ENCODE results near the gene BRD7. TPM values are rescaled to one million over a fixed set of nuclear protein-coding genes. Genes with fewer than 3 reads are reported as not detected.

BRD7 gene
- polyA plus RNA-seq, 2 of the 4 experiments (the other 2 are of a cell fraction), result 60.4 to 94.5 TPM

DNA sequence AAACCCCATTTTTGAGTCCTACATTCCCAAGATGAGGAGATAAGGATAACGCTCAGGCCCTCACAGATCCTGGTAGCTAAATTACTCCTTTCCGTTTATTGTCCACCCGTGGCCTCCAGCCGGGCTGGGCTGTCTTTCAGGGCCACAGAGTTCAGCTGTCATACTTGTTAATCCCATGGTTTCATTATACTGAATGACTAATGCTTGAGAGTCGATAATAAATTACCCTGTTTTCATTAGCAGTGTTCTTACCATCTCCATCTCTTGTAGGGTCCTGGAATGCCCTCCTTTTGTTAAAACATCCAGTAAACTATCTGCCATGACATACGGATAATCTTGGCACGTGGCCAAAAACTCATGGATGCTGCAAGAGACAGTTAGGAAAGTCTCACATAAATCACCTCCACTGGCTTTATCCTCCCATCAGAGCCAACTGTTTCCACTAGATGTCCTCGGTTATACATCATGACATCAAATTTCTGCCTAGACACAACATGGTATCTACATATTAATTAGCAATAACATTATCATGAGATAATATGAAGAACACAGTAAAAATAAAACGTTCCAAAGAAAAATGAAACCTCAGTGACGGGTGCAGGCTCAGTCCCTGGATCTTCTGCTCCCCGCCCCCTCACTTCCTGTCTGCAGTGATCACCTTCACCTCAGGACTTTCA, 45.3 kb downstream of the BRD7 start:
- CTCF ChIA-PET, result interaction anchor here (0.7 to 1.4 kb wide), 6 partner anchors 8 to 483 kb away, joined by 3 to 5 read pairs (median 3); no protein-coding TSS in a partner anchor
- ATAC-seq (peak; percentile 67 to 73; a peak in 4 of 6 replicates), FAIRE-seq (no peak), DNase-seq (ENCODE audit: low read depth in 1 of 2, low spot score in 1 of 2) (peak in 1 of 2 experiments; percentile 69)
- Histone ChIP-seq H3K4me2 (no peak overlapping the region), H3K27ac (no peak overlapping the region), H3K4me3 (no peak overlapping the region), H3K9me3 (no peaks in the 10 kb centered on the region), H3K4me1 (no peaks in the 10 kb centered on the region)
- no peak for TF ChIP-seq GATA3 (IDR thresholded peaks at IDR 0.05; ENCODE audit: borderline replicate concordance)
- TF ChIP-seq SMC3 (IDR thresholded peaks at IDR 0.05), result peak; percentile 34; the same call in 2 of the 3 replicates
- peak; percentile 40; the same call in 2 of the 3 replicates for TF ChIP-seq CTCF (IDR thresholded peaks at IDR 0.05)
- TF ChIP-seq RAD21 (conservative IDR thresholded peaks at IDR 0.05 in 1 of 2, IDR thresholded peaks at IDR 0.05 in 1 of 2), result peak; percentile 31 to 37; a peak in 2 of 5 replicates
- 67% methylated on average over 11 of the region's 11 CpGs for WGBS (ENCODE audit: missing lambda C conversion rate)
- POLR2A ChIA-PET, result no interaction called here

DNA sequence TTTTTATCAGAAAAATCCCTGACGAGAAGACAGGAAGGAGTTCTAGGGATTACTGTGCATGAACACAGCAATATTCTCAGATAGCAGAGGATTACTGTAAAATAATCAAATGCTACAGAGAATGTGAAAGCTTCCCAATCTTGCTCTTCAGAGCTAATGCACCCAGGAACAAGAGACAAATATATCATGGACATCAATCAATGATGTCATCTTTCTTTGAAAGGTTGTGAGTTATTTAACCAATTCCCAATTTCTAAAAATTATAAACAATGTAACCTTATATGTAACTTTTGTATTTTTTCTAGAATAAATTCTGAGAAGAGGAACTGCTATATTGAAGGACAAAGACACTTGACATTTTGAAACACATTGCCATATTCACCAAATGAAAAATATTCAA, 46.5 kb downstream of the BRD7 start:
- ChIA-PET CTCF (interaction anchor here (0.7 to 1.4 kb wide), 5 partner anchors 17 to 120 kb away, joined by 3 to 5 read pairs (median 3); no protein-coding TSS in a partner anchor), POLR2A (no interaction called here)
- DNase-seq (ENCODE audit: low read depth in 1 of 2, low spot score in 1 of 2) (no peak), ATAC-seq (no peak), FAIRE-seq (no peak)
- H3K4me1 ChIP-seq, result no peaks in the 10 kb centered on the region
- no peaks in the 10 kb centered on the region for H3K9me3 ChIP-seq
- no peak overlapping the region for H3K27ac ChIP-seq
- WGBS (ENCODE audit: missing lambda C conversion rate), result 95% methylated on average over 1 of the region's 1 CpG
- H3K4me2 ChIP-seq, result no peak overlapping the region
- no peak overlapping the region for H3K4me3 ChIP-seq
- TF ChIP-seq KDM5A (IDR thresholded peaks at IDR 0.05) (no peak), MAZ (IDR thresholded peaks at IDR 0.05; ENCODE audit: borderline replicate concordance, low read depth, low read length) (no peak), EP300 (IDR thresholded peaks at IDR 0.05) (no peak), BCL3 (IDR thresholded peaks at IDR 0.05) (no peak), HDAC2 (IDR thresholded peaks at IDR 0.05) (no peak), NFE2L2 (conservative IDR thresholded peaks at IDR 0.05; ENCODE audit: low read length) (no peak), RFX5 (IDR thresholded peaks at IDR 0.05) (no peak), GATA3 (IDR thresholded peaks at IDR 0.05; ENCODE audit: borderline replicate concordance) (no peak), EHMT2 (IDR thresholded peaks at IDR 0.05; ENCODE audit: low read depth) (no peak), POLR2AphosphoS2 (conservative IDR thresholded peaks at IDR 0.05; ENCODE audit: low read length) (no peak), PHF8 (IDR thresholded peaks at IDR 0.05; ENCODE audit: borderline replicate concordance, low read depth) (no peak), NPAS2 (CRISPR knock-in tag; IDR thresholded peaks at IDR 0.05; ENCODE audit: borderline replicate concordance) (no peak), POLR2A (IDR thresholded peaks at IDR 0.05; ENCODE audit: low read length) (no peak)
- TF ChIP-seq, protein P1, sequence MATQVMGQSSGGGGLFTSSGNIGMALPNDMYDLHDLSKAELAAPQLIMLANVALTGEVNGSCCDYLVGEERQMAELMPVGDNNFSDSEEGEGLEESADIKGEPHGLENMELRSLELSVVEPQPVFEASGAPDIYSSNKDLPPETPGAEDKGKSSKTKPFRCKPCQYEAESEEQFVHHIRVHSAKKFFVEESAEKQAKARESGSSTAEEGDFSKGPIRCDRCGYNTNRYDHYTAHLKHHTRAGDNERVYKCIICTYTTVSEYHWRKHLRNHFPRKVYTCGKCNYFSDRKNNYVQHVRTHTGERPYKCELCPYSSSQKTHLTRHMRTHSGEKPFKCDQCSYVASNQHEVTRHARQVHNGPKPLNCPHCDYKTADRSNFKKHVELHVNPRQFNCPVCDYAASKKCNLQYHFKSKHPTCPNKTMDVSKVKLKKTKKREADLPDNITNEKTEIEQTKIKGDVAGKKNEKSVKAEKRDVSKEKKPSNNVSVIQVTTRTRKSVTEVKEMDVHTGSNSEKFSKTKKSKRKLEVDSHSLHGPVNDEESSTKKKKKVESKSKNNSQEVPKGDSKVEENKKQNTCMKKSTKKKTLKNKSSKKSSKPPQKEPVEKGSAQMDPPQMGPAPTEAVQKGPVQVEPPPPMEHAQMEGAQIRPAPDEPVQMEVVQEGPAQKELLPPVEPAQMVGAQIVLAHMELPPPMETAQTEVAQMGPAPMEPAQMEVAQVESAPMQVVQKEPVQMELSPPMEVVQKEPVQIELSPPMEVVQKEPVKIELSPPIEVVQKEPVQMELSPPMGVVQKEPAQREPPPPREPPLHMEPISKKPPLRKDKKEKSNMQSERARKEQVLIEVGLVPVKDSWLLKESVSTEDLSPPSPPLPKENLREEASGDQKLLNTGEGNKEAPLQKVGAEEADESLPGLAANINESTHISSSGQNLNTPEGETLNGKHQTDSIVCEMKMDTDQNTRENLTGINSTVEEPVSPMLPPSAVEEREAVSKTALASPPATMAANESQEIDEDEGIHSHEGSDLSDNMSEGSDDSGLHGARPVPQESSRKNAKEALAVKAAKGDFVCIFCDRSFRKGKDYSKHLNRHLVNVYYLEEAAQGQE (IDR thresholded peaks at IDR 0.05), result no peak

Measured in A549 (cell line).